Measurements from ENCODE around the gene MYOC.

DNA sequence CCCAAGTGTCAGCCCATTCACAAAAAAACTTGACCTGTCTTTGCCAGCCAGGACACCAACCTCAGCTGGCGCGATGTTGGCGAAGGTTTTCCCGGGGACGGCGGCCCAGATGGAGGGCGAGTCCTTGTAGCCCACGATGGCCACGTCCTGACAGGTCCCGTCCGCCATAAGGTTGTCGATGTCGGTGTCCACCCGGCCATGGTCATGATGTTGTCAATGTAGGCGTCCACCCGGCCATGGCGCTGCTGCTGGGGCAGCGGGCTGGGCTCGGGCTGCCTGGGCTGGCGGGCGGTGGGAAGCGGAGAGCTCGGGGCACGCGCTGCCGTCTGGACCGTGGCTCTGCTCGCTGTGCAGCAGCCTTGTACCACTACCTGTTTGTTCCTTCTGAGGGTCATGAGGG, 18.3 kb upstream of the MYOC start:
- TF ChIP-seq CTCF (IDR thresholded peaks at IDR 0.05): no peak
- no peak for TF ChIP-seq EZH2 (IDR thresholded peaks at IDR 0.05)
